COR-L47 (cell line): ENCODE data around the gene BMP6.

Experiments used
- DNase-seq: peaks from one replicate; lab custom pipeline; 2025; lab: John Stamatoyannopoulos, UW

The BMP6 gene

GRCh38 chr6:7828124-7828523 lies 102.2 kb downstream of the BMP6 start:
- no peak for DNase-seq

GRCh38 chr6:7832904-7833750 lies 107.2 kb downstream of the BMP6 start:
- DNase-seq: no peak

GRCh38 chr6:7833751-7834070 lies 107.8 kb downstream of the BMP6 start:
- DNase-seq: no peak

- DNase-seq: no peak
These were observed 110.6 kb downstream of the BMP6 start for GRCh38 chr6:7836371-7837026.

GRCh38 chr6:7841781-7842468 lies 116.0 kb downstream of the BMP6 start:
- DNase-seq: no peak

- DNase-seq: no peak
These were observed 121.3 kb downstream of the BMP6 start for GRCh38 chr6:7846966-7847818.

GRCh38 chr6:7848229-7848628 lies 122.3 kb downstream of the BMP6 start:
- DNase-seq: no peak

GRCh38 chr6:7851780-7852179 lies 125.9 kb downstream of the BMP6 start:
- DNase-seq: no peak

GRCh38 chr6:7859591-7859990 lies 133.7 kb downstream of the BMP6 start:
- DNase-seq: peak; percentile 4

- DNase-seq: no peak
These were observed 139.9 kb downstream of the BMP6 start for GRCh38 chr6:7865781-7866180.

- no peak for DNase-seq
These were observed 140.6 kb downstream of the BMP6 start for GRCh38 chr6:7866526-7866925.

- DNase-seq: no peak
These were observed 143.0 kb downstream of the BMP6 start for GRCh38 chr6:7868926-7869325.

- DNase-seq: no peak
These were observed 152.6 kb downstream of the BMP6 start for GRCh38 chr6:7878401-7878964.

- DNase-seq: no peak
These were observed 153.1 kb downstream of the BMP6 start for GRCh38 chr6:7879043-7879442.

- DNase-seq: no peak
These were observed 153.7 kb downstream of the BMP6 start for GRCh38 chr6:7879579-7879978.

- no peak for DNase-seq
These were observed 154.2 kb downstream of the BMP6 start for GRCh38 chr6:7879980-7880717.

- no peak for DNase-seq
These were observed 154.8 kb downstream of the BMP6 start for GRCh38 chr6:7880718-7881107.

GRCh38 chr6:7881765-7882500 lies 156.0 kb downstream of the BMP6 start:
- DNase-seq: no peak

GRCh38 chr6:7882505-7883257 lies 156.8 kb downstream of the BMP6 start:
- DNase-seq: no peak

GRCh38 chr6:7883381-7883780 lies 157.5 kb downstream of the BMP6 start:
- DNase-seq: no peak
